ENCODE data around the gene PRTFDC1.
A peak's percentile ranks its signal among the peaks of the same experiment; 100 is the strongest.

Gene PRTFDC1

GRCh38 chr10:24900888-24901685 lies 51.3 kb downstream of the PRTFDC1 start:
- DNase-seq: no peak

GRCh38 chr10:24899571-24899970 lies 52.8 kb downstream of the PRTFDC1 start:
- no peak for DNase-seq

- DNase-seq: no peak
Measured at GRCh38 chr10:24898501-24898900, 53.9 kb downstream of the PRTFDC1 start.

- no peak for DNase-seq
Measured at GRCh38 chr10:24897326-24897926, 55.0 kb downstream of the PRTFDC1 start.

- no peak for DNase-seq
Measured at GRCh38 chr10:24894728-24895127, 57.7 kb downstream of the PRTFDC1 start.

- no peak for DNase-seq
Measured at GRCh38 chr10:24894309-24894708, 58.1 kb downstream of the PRTFDC1 start.

GRCh38 chr10:24893127-24893526 lies 59.3 kb downstream of the PRTFDC1 start:
- DNase-seq: no peak

- DNase-seq: no peak
Measured at GRCh38 chr10:24891823-24892222, 60.6 kb downstream of the PRTFDC1 start.

GRCh38 chr10:24889639-24890038 lies 62.8 kb downstream of the PRTFDC1 start:
- no peak for DNase-seq

GRCh38 chr10:24887855-24888231 lies 64.6 kb downstream of the PRTFDC1 start:
- DNase-seq: no peak

- DNase-seq: no peak
Measured at GRCh38 chr10:24886290-24886680, 66.1 kb downstream of the PRTFDC1 start.

GRCh38 chr10:24885551-24886289 lies 66.7 kb downstream of the PRTFDC1 start:
- no peak for DNase-seq

- DNase-seq: no peak
Measured at GRCh38 chr10:24884793-24885192, 67.6 kb downstream of the PRTFDC1 start.

GRCh38 chr10:24884316-24884715 lies 68.1 kb downstream of the PRTFDC1 start:
- no peak for DNase-seq

GRCh38 chr10:24883176-24883575 lies 69.2 kb downstream of the PRTFDC1 start:
- DNase-seq: no peak

GRCh38 chr10:24882047-24882698 lies 70.2 kb downstream of the PRTFDC1 start:
- DNase-seq: no peak

GRCh38 chr10:24879861-24880260 lies 72.5 kb downstream of the PRTFDC1 start:
- no peak for DNase-seq

GRCh38 chr10:24874133-24874532 lies 78.3 kb downstream of the PRTFDC1 start:
- DNase-seq: no peak

GRCh38 chr10:24873281-24873683 lies 79.1 kb downstream of the PRTFDC1 start:
- no peak for DNase-seq

GRCh38 chr10:24872790-24873182 lies 79.6 kb downstream of the PRTFDC1 start:
- no peak for DNase-seq

GRCh38 chr10:24872049-24872789 lies 80.2 kb downstream of the PRTFDC1 start:
- DNase-seq: peak; percentile 55
